Naive thymus-derived CD8-positive, alpha-beta T cell (primary cell): ENCODE results near the gene RBMS3. TPM values are rescaled to one million over a fixed set of nuclear protein-coding genes. Genes with fewer than 3 reads are reported as not detected.
A peak's percentile ranks its signal among the peaks of the same experiment; 100 is the strongest.
"Not testable (repeated sequence)": the region's sequence is repeated elsewhere in the genome, so short reads cannot be mapped to it uniquely, and the experiment has no call there.

Source experiments
- ATAC-seq, 2 donors: fragments of 150-1000 bp; cut with Tn5 transposase in 1 of 2; sonication (Bioruptor Pico), chemical (Tn5 transposase) in 1 of 2; 1 replicate in 1 of 2; 2 replicates in 1 of 2; pipeline ENCODE4 v1.10.0; 2021; ENCODE audit warnings: mild to moderate bottlenecking in 2 of 2, moderate library complexity in 2 of 2
- POLR2A ChIA-PET: fragments of 350-600 bp; sonication (Branson Sonifier 250); formaldehyde crosslinking; loops from one replicate; lab custom pipeline; 2021; ENCODE audit warnings: antibody characterized with exemption; lab: Charles Lee
- DNase-seq, 10 donors: peaks; one replicate each; pipeline versions ENCODE4 v3.0.0 to v3.0.0-alpha.2; 2020 to 2022
- H3K27ac Mint-ChIP-seq, 10 donors: one replicate each; pipeline ENCODE4 v1.8.0; 2020 to 2022; ENCODE audit warnings: mild to moderate bottlenecking in 10 of 10, mixed read lengths in 10 of 10, moderate library complexity in 4 of 10, inconsistent platforms in 1 of 10
- H3K27me3 Mint-ChIP-seq, 5 donors: one replicate each; pipeline ENCODE4 v1.8.0; 2021 to 2022; ENCODE audit warnings: mixed read lengths in 5 of 5
- H3K36me3 Mint-ChIP-seq, 3 donors: one replicate each; pipeline ENCODE4 v1.8.0; 2020 to 2022; ENCODE audit warnings: mixed read lengths in 3 of 3, mild to moderate bottlenecking in 2 of 3, inconsistent platforms in 1 of 3
- H3K4me1 Mint-ChIP-seq, 4 donors: one replicate each; pipeline ENCODE4 v1.8.0; 2021 to 2022; ENCODE audit warnings: mixed read lengths in 4 of 4
- H3K4me3 Mint-ChIP-seq, 10 donors: one replicate each; pipeline ENCODE4 v1.8.0; 2020 to 2022; ENCODE audit warnings: mild to moderate bottlenecking in 10 of 10, mixed read lengths in 10 of 10, moderate library complexity in 6 of 10, inconsistent platforms in 1 of 10
- H3K9me3 Mint-ChIP-seq, 9 donors: one replicate each; pipeline ENCODE4 v1.8.0; 2020 to 2022; ENCODE audit warnings: mixed read lengths in 9 of 9, mild to moderate bottlenecking in 3 of 9, inconsistent platforms in 1 of 9, moderate library complexity in 1 of 9
- polyA plus RNA-seq, 3 donors: library from polyadenylated mRNA; unstranded; fragments of 300-500 nt; fragmentation: Illumina TruSeq; gene quantifications; one replicate each; pipeline ENCODE4 v1.2.3, GENCODE V29; 2021
- total RNA-seq, 8 experiments: library from RNA in 2 of 8; stranded (reverse) in 2 of 8; gene quantifications; one replicate each; pipeline ENCODE4 v1.2.3 and lab custom pipeline; 2021 to 2026

Gene RBMS3
- total and polyA plus RNA-seq, 5 experiments from 2014 or later = not detected

DNA sequence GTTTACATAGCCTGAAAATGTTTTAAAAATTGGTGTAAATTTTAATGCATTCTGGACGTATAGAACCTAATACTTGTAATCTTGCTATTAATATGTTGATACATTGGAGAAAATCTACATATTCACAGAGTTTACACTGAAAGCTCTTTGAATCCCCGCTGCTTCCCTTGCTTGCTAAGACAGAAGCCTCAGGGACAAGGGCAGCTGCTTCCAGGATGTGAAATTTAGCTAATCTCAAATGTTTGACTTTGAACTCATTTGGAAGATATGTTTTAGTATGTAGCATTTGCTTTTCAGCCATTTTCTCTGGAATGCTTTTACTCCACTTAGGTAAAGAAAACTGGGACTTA is 172.0 kb downstream of the RBMS3 start:
- Mint-ChIP-seq H3K4me3 (no peak overlapping the region), H3K4me1 (no peaks in the 10 kb centered on the region), H3K27ac (no peak overlapping the region), H3K27me3 (no peaks in the 10 kb centered on the region), H3K9me3 (peaks cover 0 to 3% (median 0%) of the 10 kb centered on the region in 9 donors), H3K36me3 (no peaks in the 10 kb centered on the region)
- DNase-seq (no peak), ATAC-seq (no peak)
- POLR2A ChIA-PET = no interaction called here

DNA sequence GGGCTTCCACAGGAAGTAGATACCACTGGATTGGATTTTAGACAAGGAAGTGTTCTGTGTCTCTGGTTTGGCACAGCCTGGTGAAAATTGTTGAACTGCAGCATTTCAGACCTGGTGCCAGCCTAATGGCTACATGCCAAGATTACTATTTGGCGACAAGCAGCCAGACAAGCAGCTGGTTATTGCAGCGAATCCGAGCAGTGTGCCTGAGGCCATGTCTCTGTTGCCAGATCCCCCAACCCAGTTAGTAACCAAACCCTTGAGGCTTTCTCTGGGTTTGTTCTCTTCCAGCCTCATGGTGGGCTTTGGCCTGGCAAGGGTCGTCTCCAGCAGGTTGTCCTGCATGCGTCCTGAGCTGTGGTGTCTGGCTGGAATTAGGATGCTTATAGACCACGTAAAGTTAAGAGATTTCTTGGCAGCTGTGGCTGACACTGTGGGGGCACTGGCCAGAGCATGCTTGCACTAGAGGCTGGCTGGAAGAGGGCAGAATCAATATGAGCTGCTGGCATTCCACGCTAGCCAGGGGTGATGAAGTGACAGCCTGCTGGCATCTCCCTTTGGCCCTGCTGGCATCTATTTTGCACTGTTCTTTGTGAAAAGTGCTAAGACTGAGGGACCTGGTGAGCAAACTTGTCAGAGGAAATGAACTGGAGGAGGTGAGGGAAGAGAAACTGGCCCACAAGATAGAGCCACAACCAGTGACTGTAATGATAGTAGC is 172.6 kb downstream of the RBMS3 start:
- Mint-ChIP-seq H3K4me1 (no peaks in the 10 kb centered on the region), H3K9me3 (peaks cover 0 to 3% (median 0%) of the 10 kb centered on the region in 9 donors), H3K27me3 (no peaks in the 10 kb centered on the region), H3K27ac (peak overlapping the region in 1 of 10 donors; percentile 63), H3K4me3 (no peak overlapping the region), H3K36me3 (no peaks in the 10 kb centered on the region)
- no peak for DNase-seq
- no peak for ATAC-seq
- POLR2A ChIA-PET = no interaction called here

DNA sequence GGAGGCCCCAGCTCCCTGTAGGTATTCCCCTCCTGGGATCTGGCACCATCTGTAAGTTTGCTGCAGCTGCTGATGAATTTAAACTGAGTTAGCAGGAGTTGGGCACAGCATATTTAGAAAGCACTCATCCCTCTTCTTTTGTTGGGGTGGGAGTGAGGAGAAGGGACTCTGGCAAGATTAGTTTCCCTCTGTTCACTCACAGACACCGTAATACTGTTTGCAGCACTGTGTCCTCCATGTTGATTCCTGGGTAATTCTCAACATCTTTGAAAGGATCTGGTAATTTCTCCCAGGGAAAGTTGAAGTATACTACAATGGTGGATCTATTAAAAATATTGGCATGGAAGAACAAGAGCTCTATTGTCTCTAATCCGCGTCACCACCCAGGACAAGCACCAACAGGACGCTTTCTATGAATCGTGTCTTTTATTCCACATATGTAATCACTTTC is 173.3 kb downstream of the RBMS3 start:
- Mint-ChIP-seq H3K9me3 (peaks cover 0 to 3% (median 0%) of the 10 kb centered on the region in 9 donors), H3K36me3 (no peaks in the 10 kb centered on the region), H3K27me3 (no peaks in the 10 kb centered on the region), H3K27ac (no peak overlapping the region), H3K4me1 (no peaks in the 10 kb centered on the region), H3K4me3 (no peak overlapping the region)
- no peak for DNase-seq
- ATAC-seq = no peak
- POLR2A ChIA-PET = no interaction called here

DNA sequence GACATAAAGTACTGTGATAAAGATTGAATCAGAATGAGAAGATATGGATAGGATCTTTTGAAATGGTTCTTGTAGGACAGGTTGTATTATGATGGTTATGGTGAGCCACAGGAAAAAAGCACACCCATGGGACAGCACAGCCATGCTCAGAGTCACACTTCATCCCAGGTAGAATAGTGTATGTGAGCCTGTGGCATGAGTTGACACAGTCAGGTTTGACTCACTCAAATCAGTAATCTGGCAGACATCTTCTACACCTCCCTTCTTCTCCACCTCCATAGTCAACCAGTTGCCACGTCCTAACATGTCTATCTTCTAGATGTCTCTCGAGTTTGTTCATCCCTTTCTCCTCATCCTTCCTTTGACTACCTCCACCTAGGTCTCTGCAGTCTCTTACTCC is 176.0 kb downstream of the RBMS3 start:
- no peak overlapping the region for H3K27ac Mint-ChIP-seq
- DNase-seq = no peak
- H3K9me3 Mint-ChIP-seq = peaks cover 0 to 3% (median 0%) of the 10 kb centered on the region in 9 donors
- no peak for ATAC-seq
- no peaks in the 10 kb centered on the region for H3K4me1 Mint-ChIP-seq
- H3K27me3 Mint-ChIP-seq = no peaks in the 10 kb centered on the region
- H3K36me3 Mint-ChIP-seq = no peaks in the 10 kb centered on the region
- H3K4me3 Mint-ChIP-seq = no peak overlapping the region
- POLR2A ChIA-PET = no interaction called here

DNA sequence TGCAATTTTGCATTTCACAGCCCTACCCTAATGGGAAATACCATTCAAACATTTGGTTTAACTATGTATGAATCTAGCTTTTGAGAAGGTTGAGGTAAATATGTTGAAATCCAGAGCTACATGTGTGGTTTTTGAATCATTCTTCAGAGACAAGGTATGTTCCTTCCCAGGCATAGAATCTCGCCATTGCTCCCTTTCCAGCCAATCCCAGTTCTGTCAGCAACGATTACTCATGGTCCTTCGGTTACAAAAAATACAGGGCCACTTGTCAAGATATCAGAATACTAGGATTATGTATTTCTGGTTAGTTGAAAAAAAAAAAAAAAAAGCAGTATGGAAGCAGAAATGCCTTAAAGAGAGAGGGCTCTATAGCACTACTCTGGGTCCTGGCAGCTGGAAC is 182.4 kb downstream of the RBMS3 start:
- Mint-ChIP-seq H3K36me3 (no peaks in the 10 kb centered on the region), H3K4me1 (no peaks in the 10 kb centered on the region), H3K9me3 (no peaks in the 10 kb centered on the region), H3K27me3 (peaks cover 0 to 2% (median 0%) of the 10 kb centered on the region in 5 donors), H3K4me3 (no peak overlapping the region), H3K27ac (no peak overlapping the region)
- POLR2A ChIA-PET = no interaction called here
- ATAC-seq (no peak), DNase-seq (no peak)

DNA sequence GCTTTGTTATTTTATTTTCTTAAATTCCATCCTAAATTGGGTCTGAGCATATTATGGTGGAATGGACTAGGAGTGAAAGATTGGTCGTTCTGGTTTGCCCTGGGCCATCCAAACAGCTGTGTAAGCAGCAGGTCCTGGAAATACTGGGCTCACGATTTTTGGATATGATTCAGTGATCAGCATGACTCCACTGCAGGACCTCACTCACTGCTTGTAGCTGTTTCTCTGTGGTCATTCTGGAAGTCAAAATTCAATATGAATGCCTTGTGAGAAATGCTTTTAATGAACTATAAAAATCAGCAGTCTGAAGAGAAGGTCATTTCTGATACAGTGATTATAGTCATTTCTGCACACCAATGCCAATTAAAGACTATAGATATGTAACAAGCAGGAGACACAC is 185.0 kb downstream of the RBMS3 start:
- no peaks in the 10 kb centered on the region for H3K36me3 Mint-ChIP-seq
- POLR2A ChIA-PET = no interaction called here
- peaks cover 0 to 2% (median 0%) of the 10 kb centered on the region in 5 donors for H3K27me3 Mint-ChIP-seq
- ATAC-seq = no peak
- H3K9me3 Mint-ChIP-seq = no peaks in the 10 kb centered on the region
- H3K27ac Mint-ChIP-seq = no peak overlapping the region
- no peak overlapping the region for H3K4me3 Mint-ChIP-seq
- H3K4me1 Mint-ChIP-seq = no peaks in the 10 kb centered on the region
- DNase-seq = no peak

DNA sequence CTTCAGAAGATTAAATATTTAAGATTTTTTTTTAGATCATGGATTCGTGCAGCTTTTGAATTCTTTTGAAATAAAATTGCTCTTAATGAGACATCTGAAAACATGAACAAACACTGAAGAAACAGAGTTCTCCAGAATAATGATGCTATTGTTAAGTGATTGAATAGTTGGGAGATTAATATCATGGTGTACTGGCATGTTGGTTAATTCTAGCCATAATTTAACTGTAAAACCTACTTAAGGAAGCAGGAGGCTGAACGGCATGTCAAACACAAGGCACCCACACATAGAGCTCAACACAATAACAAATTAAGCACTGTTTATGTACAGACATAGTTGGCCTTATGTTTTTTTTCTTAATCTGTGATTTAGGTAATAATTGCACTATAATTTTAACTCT is 185.6 kb downstream of the RBMS3 start:
- no peak overlapping the region for H3K4me3 Mint-ChIP-seq

DNA sequence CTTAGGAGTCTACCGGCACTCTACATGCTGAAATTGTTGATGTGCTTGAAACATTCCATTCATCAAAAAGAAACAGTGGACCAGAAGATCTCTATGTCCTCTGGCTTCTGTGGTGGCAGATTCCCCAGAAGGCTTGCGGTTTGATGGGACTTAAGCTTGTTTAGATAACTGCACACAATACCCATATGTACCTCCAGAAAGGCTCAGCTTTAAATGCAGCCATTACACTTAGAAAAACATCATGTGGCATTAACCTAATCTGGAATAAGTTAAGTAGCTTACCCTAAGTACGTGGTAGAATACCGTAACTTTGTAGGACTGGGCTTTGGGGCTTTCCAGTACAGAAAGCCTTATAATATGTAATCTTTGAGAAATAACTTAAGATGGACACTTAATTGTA is 187.3 kb downstream of the RBMS3 start:
- no peaks in the 10 kb centered on the region for H3K27me3 Mint-ChIP-seq
- H3K27ac Mint-ChIP-seq = no peak overlapping the region
- ATAC-seq (no peak), DNase-seq (no peak)
- no peaks in the 10 kb centered on the region for H3K36me3 Mint-ChIP-seq
- POLR2A ChIA-PET = no interaction called here
- peaks cover 0 to 3% (median 0%) of the 10 kb centered on the region in 9 donors for H3K9me3 Mint-ChIP-seq
- no peak overlapping the region for H3K4me3 Mint-ChIP-seq
- no peaks in the 10 kb centered on the region for H3K4me1 Mint-ChIP-seq

More for the DNA sequence above, 185.6 kb downstream of the RBMS3 start:
- no peak for ATAC-seq
- Mint-ChIP-seq H3K27me3 (peaks cover 0 to 2% (median 0%) of the 10 kb centered on the region in 5 donors), H3K27ac (no peak overlapping the region), H3K9me3 (no peaks in the 10 kb centered on the region), H3K36me3 (no peaks in the 10 kb centered on the region), H3K4me1 (no peaks in the 10 kb centered on the region)
- POLR2A ChIA-PET = no interaction called here
- DNase-seq = no peak

DNA sequence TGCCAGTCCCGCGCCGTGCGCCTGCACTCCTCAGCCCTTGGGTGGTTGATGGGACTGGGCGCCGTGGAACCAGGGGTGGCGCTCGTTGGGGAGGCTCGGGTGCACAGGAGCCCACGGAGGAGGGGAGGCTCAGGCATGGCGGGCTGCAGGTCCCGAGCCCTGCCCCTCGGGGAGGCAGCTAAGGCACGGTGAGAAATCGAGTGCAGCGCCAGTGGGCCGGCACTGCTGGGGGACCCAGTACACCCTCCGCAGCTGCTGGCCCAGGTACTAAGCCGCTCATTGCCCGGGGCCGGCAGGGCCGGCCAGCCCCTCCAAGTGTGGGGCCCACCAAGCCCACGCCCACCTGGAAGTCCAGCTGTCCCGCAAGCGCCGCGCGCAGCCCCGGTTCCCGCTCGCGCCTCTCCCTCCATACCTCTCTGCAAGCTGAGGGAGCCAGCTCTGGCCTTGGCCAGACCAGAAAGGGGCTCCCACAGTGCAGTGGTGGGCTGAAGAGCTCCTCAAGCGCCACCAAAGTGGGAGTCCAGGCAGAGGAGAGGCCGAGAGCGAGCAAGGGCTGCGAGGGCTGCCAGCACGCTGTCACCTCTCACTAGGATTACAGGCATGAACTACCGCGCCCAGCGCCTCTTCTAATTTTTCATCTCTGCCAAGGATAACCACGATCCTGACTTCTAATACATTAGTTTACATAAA is 192.8 kb downstream of the RBMS3 start:
- H3K27me3 Mint-ChIP-seq, DNase-seq, H3K4me3 Mint-ChIP-seq, H3K36me3 Mint-ChIP-seq, ATAC-seq, H3K27ac Mint-ChIP-seq, H3K9me3 Mint-ChIP-seq, POLR2A ChIA-PET, H3K4me1 Mint-ChIP-seq: not testable (repeated sequence)

DNA sequence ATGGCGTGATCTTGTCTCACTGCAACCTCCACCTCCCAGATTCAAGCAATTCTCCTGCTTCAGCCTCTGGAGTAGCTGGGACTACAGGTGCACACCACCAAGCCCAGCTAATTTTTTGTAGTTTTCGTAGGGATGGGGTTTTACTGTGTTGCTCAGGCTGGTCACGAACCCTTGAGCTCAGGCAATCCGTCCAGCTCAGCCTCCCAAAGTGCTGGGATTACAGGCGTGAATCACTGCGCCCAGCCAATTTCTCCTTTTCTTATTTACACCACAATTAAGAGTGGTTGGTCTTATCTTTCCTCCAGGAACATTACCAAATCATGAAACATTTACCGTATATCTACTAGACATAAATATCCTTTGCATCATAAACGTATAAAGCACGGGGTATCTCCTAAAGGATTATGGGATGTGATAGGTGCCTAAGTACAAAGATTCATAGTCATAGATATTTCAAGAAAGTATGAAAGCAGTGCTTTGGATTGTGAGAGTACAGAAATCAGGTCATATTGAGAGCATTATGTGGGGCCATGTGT is 194.5 kb downstream of the RBMS3 start:
- H3K36me3 Mint-ChIP-seq = no peaks in the 10 kb centered on the region
- no peak overlapping the region for H3K27ac Mint-ChIP-seq
- no peaks in the 10 kb centered on the region for H3K4me1 Mint-ChIP-seq
- no peak for ATAC-seq
- peaks cover 0 to under 1% (median 0%) of the 10 kb centered on the region in 5 donors for H3K27me3 Mint-ChIP-seq
- POLR2A ChIA-PET = no interaction called here
- H3K4me3 Mint-ChIP-seq = no peak overlapping the region
- no peak for DNase-seq
- H3K9me3 Mint-ChIP-seq = peaks cover 0 to 3% (median 0%) of the 10 kb centered on the region in 9 donors

DNA sequence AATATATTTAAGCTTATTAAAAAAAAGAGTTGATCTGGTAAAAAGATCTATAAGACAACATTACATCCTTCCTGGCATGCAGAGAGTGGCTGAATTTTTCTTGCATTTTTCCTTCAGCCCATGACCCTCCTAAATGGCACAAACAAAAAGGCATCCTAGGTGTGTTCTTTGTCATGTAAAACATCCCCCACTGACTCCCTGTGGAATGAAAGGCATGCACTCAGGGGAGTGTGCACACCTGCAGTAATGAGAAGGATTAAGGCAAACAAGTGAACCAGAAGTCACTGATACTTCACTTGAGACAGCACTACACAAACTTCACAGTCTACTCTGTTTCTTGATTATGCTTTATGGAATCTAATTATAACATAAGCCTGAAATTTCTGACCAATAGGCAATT is 195.0 kb downstream of the RBMS3 start:
- no peak overlapping the region for H3K27ac Mint-ChIP-seq
- H3K36me3 Mint-ChIP-seq = no peaks in the 10 kb centered on the region
- peaks cover 0 to 3% (median 0%) of the 10 kb centered on the region in 9 donors for H3K9me3 Mint-ChIP-seq
- POLR2A ChIA-PET = no interaction called here
- no peak overlapping the region for H3K4me3 Mint-ChIP-seq
- DNase-seq = no peak
- ATAC-seq = no peak
- peaks cover 0 to 4% (median 0%) of the 10 kb centered on the region in 5 donors for H3K27me3 Mint-ChIP-seq
- no peaks in the 10 kb centered on the region for H3K4me1 Mint-ChIP-seq

DNA sequence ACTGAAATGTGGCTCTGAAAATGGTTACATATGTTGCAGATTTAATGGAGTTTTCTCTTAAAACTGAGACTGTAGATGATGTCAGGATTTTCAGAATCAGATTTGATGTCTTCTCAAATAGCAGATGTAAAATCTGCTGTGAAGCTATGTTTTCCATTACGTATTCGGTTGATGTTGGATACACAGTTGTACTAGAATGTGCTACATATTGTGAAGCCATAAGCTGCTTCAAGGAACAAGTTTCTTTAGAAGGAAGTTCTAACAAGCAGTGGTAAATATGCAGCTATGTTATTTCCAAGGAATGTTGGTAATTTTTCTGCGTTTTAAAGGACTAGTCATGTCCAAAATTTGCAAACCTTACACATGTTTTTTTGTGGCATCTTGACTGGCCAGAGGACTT is 197.7 kb downstream of the RBMS3 start:
- no peak for ATAC-seq
- H3K27me3 Mint-ChIP-seq = peaks cover 0 to 4% (median 0%) of the 10 kb centered on the region in 5 donors
- POLR2A ChIA-PET = no interaction called here
- DNase-seq = no peak
- no peaks in the 10 kb centered on the region for H3K36me3 Mint-ChIP-seq
- no peak overlapping the region for H3K27ac Mint-ChIP-seq
- no peak overlapping the region for H3K4me3 Mint-ChIP-seq
- no peaks in the 10 kb centered on the region for H3K4me1 Mint-ChIP-seq
- peaks cover 0 to 2% (median 0%) of the 10 kb centered on the region in 9 donors for H3K9me3 Mint-ChIP-seq

DNA sequence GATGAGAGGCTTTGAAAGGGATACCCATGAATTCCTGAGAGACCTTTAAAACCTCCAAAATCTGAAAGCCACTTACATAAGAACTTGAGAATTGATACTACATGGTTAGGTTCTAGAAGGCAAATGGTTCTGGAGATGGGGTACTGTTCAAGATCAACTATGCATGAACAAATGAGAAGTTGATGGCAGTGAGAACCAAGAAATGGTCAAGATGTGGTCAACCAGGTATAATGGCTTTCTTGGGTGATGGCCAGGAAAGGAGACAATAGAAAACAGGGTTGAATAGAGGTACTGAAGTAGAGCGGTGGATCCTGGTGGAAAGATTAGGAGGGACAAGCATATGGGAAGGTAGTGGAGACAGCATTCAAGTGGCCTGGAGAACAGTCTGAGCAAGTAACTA is 200.4 kb downstream of the RBMS3 start:
- DNase-seq (no peak), ATAC-seq (no peak)
- peaks cover 0 to 4% (median 0%) of the 10 kb centered on the region in 5 donors for H3K27me3 Mint-ChIP-seq
- no peak overlapping the region for H3K4me3 Mint-ChIP-seq
- no peaks in the 10 kb centered on the region for H3K4me1 Mint-ChIP-seq
- H3K9me3 Mint-ChIP-seq = no peaks in the 10 kb centered on the region
- POLR2A ChIA-PET = no interaction called here
- no peak overlapping the region for H3K27ac Mint-ChIP-seq
- no peaks in the 10 kb centered on the region for H3K36me3 Mint-ChIP-seq
